ENCODE results near the gene IPO9.

IPO9 gene

GRCh38 chr1:201828820-201829774 is at the start of gene IPO9:
Gene IPO9, plus strand, starts transcription at chr1:201829157. Its CDS starts 53 bp downstream, at chr1:201829210.
- H3K27me3 Mint-ChIP-seq, result no peaks in the 10 kb centered on the region
- DNase-seq (peak; percentile 95 to 97), ATAC-seq (peak; percentile 95)
- no peaks in the 10 kb centered on the region for H3K9me3 Mint-ChIP-seq
- H3K4me1 Mint-ChIP-seq, result peaks cover 42% of the 10 kb centered on the region
- H3K4me3 Mint-ChIP-seq, result peak within 1 kb of the TSS; percentile 97 to 99
- H3K27ac Mint-ChIP-seq, result peak within 1 kb of the TSS; percentile 100

GRCh38 chr1:201779351-201779880 is 49.5 kb upstream of the IPO9 start:
- DNase-seq, result no peak
- Mint-ChIP-seq H3K27me3 (no peaks in the 10 kb centered on the region), H3K9me3 (no peaks in the 10 kb centered on the region), H3K4me3 (no peak overlapping the region), H3K4me1 (no peaks in the 10 kb centered on the region), H3K27ac (no peak overlapping the region)
- no peak for ATAC-seq

GRCh38 chr1:201780952-201781351 is 48.0 kb upstream of the IPO9 start:
- Mint-ChIP-seq H3K9me3 (no peaks in the 10 kb centered on the region), H3K27ac (no peak overlapping the region)
- no peak for ATAC-seq

GRCh38 chr1:201781437-201781836 is 47.5 kb upstream of the IPO9 start:
- Mint-ChIP-seq H3K9me3 (no peaks in the 10 kb centered on the region), H3K27ac (no peak overlapping the region), H3K4me3 (no peak overlapping the region), H3K27me3 (no peaks in the 10 kb centered on the region), H3K4me1 (no peaks in the 10 kb centered on the region)
- ATAC-seq (no peak), DNase-seq (no peak)

More at GRCh38 chr1:201780952-201781351, 48.0 kb upstream of the IPO9 start:
- H3K4me1 Mint-ChIP-seq, result no peaks in the 10 kb centered on the region
- H3K27me3 Mint-ChIP-seq, result no peaks in the 10 kb centered on the region
- H3K4me3 Mint-ChIP-seq, result no peak overlapping the region
- no peak for DNase-seq

- H3K9me3 Mint-ChIP-seq, result no peaks in the 10 kb centered on the region
- H3K4me1 Mint-ChIP-seq, result no peaks in the 10 kb centered on the region
- DNase-seq, result no peak
- no peak for ATAC-seq
- no peak overlapping the region for H3K4me3 Mint-ChIP-seq
- no peaks in the 10 kb centered on the region for H3K27me3 Mint-ChIP-seq
- no peak overlapping the region for H3K27ac Mint-ChIP-seq
These were observed 46.6 kb upstream of the IPO9 start for GRCh38 chr1:201782353-201782752.

- Mint-ChIP-seq H3K27ac (no peak overlapping the region), H3K27me3 (no peaks in the 10 kb centered on the region), H3K9me3 (no peaks in the 10 kb centered on the region), H3K4me3 (no peak overlapping the region), H3K4me1 (no peaks in the 10 kb centered on the region)
- DNase-seq (no peak), ATAC-seq (no peak)
These were observed 45.9 kb upstream of the IPO9 start for GRCh38 chr1:201783058-201783457.

GRCh38 chr1:201783572-201783971 is 45.4 kb upstream of the IPO9 start:
- Mint-ChIP-seq H3K9me3 (no peaks in the 10 kb centered on the region), H3K27me3 (no peaks in the 10 kb centered on the region), H3K4me1 (no peaks in the 10 kb centered on the region), H3K4me3 (no peak overlapping the region), H3K27ac (no peak overlapping the region)
- DNase-seq (no peak), ATAC-seq (no peak)

- Mint-ChIP-seq H3K4me1 (no peaks in the 10 kb centered on the region), H3K9me3 (no peaks in the 10 kb centered on the region), H3K27ac (peak overlapping the region in 1 of 2 donors; percentile 75), H3K27me3 (no peaks in the 10 kb centered on the region), H3K4me3 (no peak overlapping the region)
- ATAC-seq, result no peak
- no peak for DNase-seq
These were observed 43.7 kb upstream of the IPO9 start for GRCh38 chr1:201785291-201785690.

GRCh38 chr1:201786824-201787223 is 42.1 kb upstream of the IPO9 start:
- DNase-seq (no peak), ATAC-seq (no peak)
- no peak overlapping the region for H3K4me3 Mint-ChIP-seq
- no peaks in the 10 kb centered on the region for H3K9me3 Mint-ChIP-seq
- H3K4me1 Mint-ChIP-seq, result peaks cover 5% of the 10 kb centered on the region
- H3K27ac Mint-ChIP-seq, result no peak overlapping the region
- H3K27me3 Mint-ChIP-seq, result no peaks in the 10 kb centered on the region

GRCh38 chr1:201788296-201788695 is 40.7 kb upstream of the IPO9 start:
- H3K27ac Mint-ChIP-seq, result no peak overlapping the region
- no peak overlapping the region for H3K4me3 Mint-ChIP-seq
- peaks cover 12% of the 10 kb centered on the region for H3K4me1 Mint-ChIP-seq
- ATAC-seq (no peak), DNase-seq (no peak)
- H3K27me3 Mint-ChIP-seq, result no peaks in the 10 kb centered on the region
- H3K9me3 Mint-ChIP-seq, result no peaks in the 10 kb centered on the region

- no peaks in the 10 kb centered on the region for H3K9me3 Mint-ChIP-seq
- DNase-seq (no peak), ATAC-seq (no peak)
- no peak overlapping the region for H3K27ac Mint-ChIP-seq
- no peak overlapping the region for H3K4me3 Mint-ChIP-seq
- no peaks in the 10 kb centered on the region for H3K27me3 Mint-ChIP-seq
- peaks cover 12% of the 10 kb centered on the region for H3K4me1 Mint-ChIP-seq
These were observed 39.7 kb upstream of the IPO9 start for GRCh38 chr1:201789245-201789644.

GRCh38 chr1:201790261-201790660 is 38.7 kb upstream of the IPO9 start:
- ATAC-seq (no peak), DNase-seq (no peak)
- Mint-ChIP-seq H3K4me1 (peaks cover 12% of the 10 kb centered on the region), H3K27ac (no peak overlapping the region), H3K27me3 (no peaks in the 10 kb centered on the region), H3K4me3 (no peak overlapping the region), H3K9me3 (no peaks in the 10 kb centered on the region)

GRCh38 chr1:201791051-201791778 is 37.7 kb upstream of the IPO9 start:
- ATAC-seq (no peak), DNase-seq (no peak)
- Mint-ChIP-seq H3K4me1 (peaks cover 12% of the 10 kb centered on the region), H3K27me3 (no peaks in the 10 kb centered on the region), H3K27ac (no peak overlapping the region), H3K4me3 (no peak overlapping the region), H3K9me3 (no peaks in the 10 kb centered on the region)

- ATAC-seq (no peak), DNase-seq (no peak)
- Mint-ChIP-seq H3K4me1 (peaks cover 12% of the 10 kb centered on the region), H3K9me3 (no peaks in the 10 kb centered on the region), H3K27ac (no peak overlapping the region), H3K27me3 (no peaks in the 10 kb centered on the region), H3K4me3 (no peak overlapping the region)
These were observed 37.2 kb upstream of the IPO9 start for GRCh38 chr1:201791779-201792173.

- DNase-seq, result peak; percentile 38 to 47
- H3K4me1 Mint-ChIP-seq, result peaks cover 12% of the 10 kb centered on the region
- H3K27me3 Mint-ChIP-seq, result no peaks in the 10 kb centered on the region
- peak; percentile 71 for ATAC-seq
- H3K4me3 Mint-ChIP-seq, result no peak overlapping the region
- no peaks in the 10 kb centered on the region for H3K9me3 Mint-ChIP-seq
- H3K27ac Mint-ChIP-seq, result no peak overlapping the region
These were observed 36.2 kb upstream of the IPO9 start for GRCh38 chr1:201792534-201793305.
